ENCODE results near the gene ZFHX3.

DNA sequence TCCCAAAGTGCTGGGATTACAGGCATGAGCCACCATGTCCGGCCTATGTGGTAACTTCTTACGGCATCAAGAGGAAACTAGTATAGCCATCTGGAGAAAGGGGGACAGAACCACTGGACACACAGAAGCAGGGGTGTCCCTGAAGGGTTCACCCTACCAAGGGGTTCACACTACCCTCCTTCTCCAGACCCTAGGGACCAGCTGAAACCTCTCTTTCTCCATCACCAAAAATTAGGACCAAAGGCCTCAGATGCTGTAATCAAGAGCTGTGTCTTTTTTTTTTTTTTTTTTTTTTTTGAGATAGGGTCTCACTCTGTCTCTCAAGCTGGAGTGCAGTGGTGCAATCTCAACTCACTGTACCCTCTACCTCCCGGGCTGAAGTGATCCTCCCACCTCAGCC lies 33.2 kb downstream of the ZFHX3 start:
- TF ChIP-seq, protein P1, sequence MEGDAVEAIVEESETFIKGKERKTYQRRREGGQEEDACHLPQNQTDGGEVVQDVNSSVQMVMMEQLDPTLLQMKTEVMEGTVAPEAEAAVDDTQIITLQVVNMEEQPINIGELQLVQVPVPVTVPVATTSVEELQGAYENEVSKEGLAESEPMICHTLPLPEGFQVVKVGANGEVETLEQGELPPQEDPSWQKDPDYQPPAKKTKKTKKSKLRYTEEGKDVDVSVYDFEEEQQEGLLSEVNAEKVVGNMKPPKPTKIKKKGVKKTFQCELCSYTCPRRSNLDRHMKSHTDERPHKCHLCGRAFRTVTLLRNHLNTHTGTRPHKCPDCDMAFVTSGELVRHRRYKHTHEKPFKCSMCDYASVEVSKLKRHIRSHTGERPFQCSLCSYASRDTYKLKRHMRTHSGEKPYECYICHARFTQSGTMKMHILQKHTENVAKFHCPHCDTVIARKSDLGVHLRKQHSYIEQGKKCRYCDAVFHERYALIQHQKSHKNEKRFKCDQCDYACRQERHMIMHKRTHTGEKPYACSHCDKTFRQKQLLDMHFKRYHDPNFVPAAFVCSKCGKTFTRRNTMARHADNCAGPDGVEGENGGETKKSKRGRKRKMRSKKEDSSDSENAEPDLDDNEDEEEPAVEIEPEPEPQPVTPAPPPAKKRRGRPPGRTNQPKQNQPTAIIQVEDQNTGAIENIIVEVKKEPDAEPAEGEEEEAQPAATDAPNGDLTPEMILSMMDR (IDR thresholded peaks at IDR 0.05; ENCODE audit: low read depth, low read length, missing input control), result no peak
- TF ChIP-seq NR2F2 (IDR thresholded peaks at IDR 0.05) (no peak), GABPA (IDR thresholded peaks at IDR 0.05 in 1 of 2, conservative IDR thresholded peaks at IDR 0.05 in 1 of 2) (no peak), EGR1 (IDR thresholded peaks at IDR 0.05; ENCODE audit: low read depth in 2 of 2) (no peak), FOXA1 (IDR thresholded peaks at IDR 0.05) (no peak), JUND (IDR thresholded peaks at IDR 0.05) (no peak), RXRA (IDR thresholded peaks at IDR 0.05) (no peak), ZBTB33 (IDR thresholded peaks at IDR 0.05) (no peak)
- TF ChIP-seq, protein P2, sequence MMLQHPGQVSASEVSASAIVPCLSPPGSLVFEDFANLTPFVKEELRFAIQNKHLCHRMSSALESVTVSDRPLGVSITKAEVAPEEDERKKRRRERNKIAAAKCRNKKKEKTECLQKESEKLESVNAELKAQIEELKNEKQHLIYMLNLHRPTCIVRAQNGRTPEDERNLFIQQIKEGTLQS (IDR thresholded peaks at IDR 0.05), result no peak

Data from liver (tissue), 3 donors.